SK-N-SH (cell line): ENCODE data around the gene SIL1. TPM values are rescaled to one million over a fixed set of nuclear protein-coding genes. Genes with fewer than 3 reads are reported as not detected.

ENCODE experiments used
- CTCF ChIA-PET: fragments of 300-600, 350-600 bp; formaldehyde crosslinking; extraction: SDS; loops from one replicate; lab custom pipeline; 2021; lab: Yijun Ruan, JAX
- POLR2A ChIA-PET: fragments of 350-600 bp; sonication (Branson Sonifier 250); formaldehyde crosslinking; extraction: SDS; loops from one replicate; lab custom pipeline; 2020; ENCODE audit warnings: antibody characterized with exemption, inconsistent platforms; lab: Yijun Ruan, JAX
- DNase-seq: peaks from one replicate; pipeline ENCODE4 v3.0.0; 2012
- H2AFZ ChIP-seq: fragments of 200-600 bp; sonication (generic); 2 replicates; pipeline ENCODE4 v1.8.1; 2016; ENCODE audit warnings: antibody characterized with exemption, mild to moderate bottlenecking, low read depth
- H3F3A ChIP-seq: fragments of 200-600 bp; sonication (generic); replicated peaks from 2 replicates; pipeline ENCODE3; 2016; ENCODE audit warnings: antibody characterized with exemption, mild to moderate bottlenecking; ENCODE audit not compliant: insufficient read depth
- H3K27ac ChIP-seq, 2 experiments: fragments of 200-500 bp in 1 of 2; fragments of 200-600 bp in 1 of 2; sonication (Bioruptor generic) in 1 of 2; sonication (generic), shearing (Covaris generic) in 1 of 2; 2 replicates each; pipeline versions ENCODE4 v1.5.1 to v1.6.1; 2014 to 2016; ENCODE audit warnings: low read depth in 2 of 2, inconsistent platforms in 1 of 2, low read length in 1 of 2, mild to moderate bottlenecking in 1 of 2, mixed read lengths in 1 of 2
- H3K27me3 ChIP-seq: fragments of 200-600 bp; sonication (generic), shearing (Covaris generic); 2 replicates; pipeline ENCODE4 v1.6.1; 2016; ENCODE audit warnings: mixed run types; ENCODE audit not compliant: insufficient read depth
- H3K36me3 ChIP-seq, 2 experiments: fragments of 200-500 bp in 1 of 2; fragments of 200-600 bp in 1 of 2; sonication (Bioruptor generic) in 1 of 2; sonication (generic) in 1 of 2; replicated peaks in 1 of 2; 2 replicates each; pipeline versions ENCODE3 to v1.5.1; 2014 to 2016; ENCODE audit warnings: low read length in 1 of 2, mild to moderate bottlenecking in 1 of 2; ENCODE audit not compliant: insufficient read depth in 2 of 2, control insufficient read depth in 1 of 2
- H3K4me1 ChIP-seq, 2 experiments: fragments of 200-500 bp in 1 of 2; fragments of 200-600 bp in 1 of 2; sonication (Bioruptor generic) in 1 of 2; sonication (generic), shearing (Covaris generic) in 1 of 2; 2 replicates each; pipeline versions ENCODE4 v1.5.1 to v1.6.1; 2014 to 2016; ENCODE audit warnings: low read depth in 1 of 2, low read length in 1 of 2, mixed run types in 1 of 2; ENCODE audit not compliant: insufficient read depth in 2 of 2, control insufficient read depth in 1 of 2
- H3K4me2 ChIP-seq: fragments of 200-600 bp; sonication (generic), shearing (Covaris generic); 2 replicates; pipeline ENCODE4 v1.6.1; 2017; ENCODE audit warnings: mixed run types
- H3K4me3 ChIP-seq, 2 experiments: fragments of 200-500 bp in 1 of 2; fragments of 200-600 bp in 1 of 2; sonication (Bioruptor generic) in 1 of 2; sonication (generic), shearing (Covaris generic) in 1 of 2; 2 replicates each; pipeline versions ENCODE4 v1.5.1 to v1.8.1; 2014 to 2016; ENCODE audit warnings: low read depth in 2 of 2, inconsistent platforms in 1 of 2, low read length in 1 of 2, mild to moderate bottlenecking in 1 of 2, mixed read lengths in 1 of 2, moderate library complexity in 1 of 2
- H3K79me2 ChIP-seq: fragments of 200-600 bp; sonication (generic); 2 replicates; pipeline ENCODE4 v1.8.1; 2017; ENCODE audit warnings: mild to moderate bottlenecking; ENCODE audit not compliant: insufficient read depth
- H3K9ac ChIP-seq: fragments of 200-600 bp; sonication (generic); 2 replicates; pipeline ENCODE4 v1.6.1; 2017; ENCODE audit warnings: mixed run types
- H3K9me2 ChIP-seq: fragments of 200-600 bp; sonication (generic); 2 replicates; pipeline ENCODE4 v1.6.1; 2017; ENCODE audit warnings: mixed run types
- H3K9me3 ChIP-seq: fragments of 200-600 bp; sonication (generic); 2 replicates; pipeline ENCODE4 v1.6.1; 2017; ENCODE audit warnings: mixed run types, mild to moderate bottlenecking, moderate library complexity
- H4K20me1 ChIP-seq: fragments of 200-600 bp; sonication (generic); 2 replicates; pipeline ENCODE4 v1.6.1; 2017; ENCODE audit warnings: mild to moderate bottlenecking, mixed run types; ENCODE audit not compliant: insufficient read depth
- CHD2 ChIP-seq: fragments of 150-350 bp; IDR thresholded peaks from 2 replicates; pipeline ENCODE4 v1.6.1; 2018; ENCODE audit warnings: low read length; ENCODE audit not compliant: partially characterized antibody
- CTCF ChIP-seq: fragments of 200-600 bp; sonication (generic); IDR thresholded peaks from 2 replicates; pipeline ENCODE4 v1.6.1; 2017; ENCODE audit warnings: antibody characterized with exemption, mild to moderate bottlenecking, moderate library complexity
- ELF1 ChIP-seq: IDR thresholded peaks from 2 replicates; pipeline ENCODE4 v1.4.0; 2012
- FOSL2 ChIP-seq: IDR thresholded peaks from 2 replicates; pipeline ENCODE4 v1.4.0; 2012; ENCODE audit warnings: low read depth, mild to moderate bottlenecking, moderate library complexity, borderline replicate concordance
- FOXJ3 ChIP-seq: sonication (generic); formaldehyde crosslinking; IDR thresholded peaks from 2 replicates; pipeline ENCODE4 v1.5.1; 2020; ENCODE audit warnings: mild to moderate bottlenecking, missing genetic modification reagents
- FOXM1 ChIP-seq: IDR thresholded peaks from 2 replicates; pipeline ENCODE4 v1.4.0; 2012; ENCODE audit warnings: low read depth, mild to moderate bottlenecking
- IRF3 ChIP-seq: fragments of 150-350 bp; IDR thresholded peaks from 2 replicates; pipeline ENCODE4 v1.6.1; 2016; ENCODE audit warnings: mild to moderate bottlenecking, low read depth, low read length
- MAX ChIP-seq: IDR thresholded peaks from 2 replicates; pipeline ENCODE4 v1.4.0; 2012; ENCODE audit warnings: low read depth
- MEF2A ChIP-seq: IDR thresholded peaks from 2 replicates; pipeline ENCODE4 v1.4.0; 2012; ENCODE audit warnings: low read depth, borderline replicate concordance
- MXI1 ChIP-seq: IDR thresholded peaks from 2 replicates; pipeline ENCODE4 v1.6.1; 2012; ENCODE audit warnings: mild to moderate bottlenecking, low read depth, low read length, improper control_type of control experiment
- POLR2AphosphoS5 ChIP-seq: IDR thresholded peaks from 2 replicates; pipeline ENCODE4 v1.6.1; 2012; ENCODE audit warnings: low read depth, low read length
- RCOR1 ChIP-seq: fragments of 150-350 bp; IDR thresholded peaks from 2 replicates; pipeline ENCODE4 v1.6.1; 2017; ENCODE audit warnings: antibody characterized with exemption, low read length
- RXRA ChIP-seq: IDR thresholded peaks from 2 replicates; pipeline ENCODE4 v1.4.0; 2012; ENCODE audit warnings: low read depth, mild to moderate bottlenecking, borderline replicate concordance
- SIN3A ChIP-seq: IDR thresholded peaks from 2 replicates; pipeline ENCODE4 v1.6.1; 2012; ENCODE audit warnings: low read depth, mild to moderate bottlenecking, low read length, moderate library complexity, borderline replicate concordance
- TAF1 ChIP-seq: IDR thresholded peaks from 2 replicates; pipeline ENCODE4 v1.6.1; 2012; ENCODE audit warnings: low read depth, mild to moderate bottlenecking, low read length, moderate library complexity, borderline replicate concordance
- TEAD4 ChIP-seq: IDR thresholded peaks from 2 replicates; pipeline ENCODE4 v1.4.0; 2012; ENCODE audit warnings: mild to moderate bottlenecking, borderline replicate concordance; ENCODE audit not compliant: insufficient read depth
- YY1 ChIP-seq: IDR thresholded peaks from 2 replicates; pipeline ENCODE4 v1.4.0; 2012; ENCODE audit warnings: low read depth, mild to moderate bottlenecking
- polyA plus RNA-seq, 3 experiments: library from polyadenylated mRNA; depleted of rRNA; stranded (reverse); fragments of >200 nt; gene quantifications; 2 replicates each; pipeline ENCODE4 v1.2.3, GENCODE V29; 2012

SIL1 gene
- polyA plus RNA-seq, 1 of the 3 experiments (the other 2 are of a cell fraction), result 25.9 TPM

- POLR2A ChIA-PET, result no interaction called here
- H3K4me3 ChIP-seq, result no peak overlapping the region
- H3K9me2 ChIP-seq, result no peaks in the 10 kb centered on the region
- no peaks in the 10 kb centered on the region for H3K79me2 ChIP-seq
- peak overlapping the region; percentile 81 for H2AFZ ChIP-seq
- no peak for TF ChIP-seq MXI1
- TF ChIP-seq TEAD4, result no peak
- TF ChIP-seq SIN3A, result no peak
- TF ChIP-seq RCOR1, result no peak
- no peak for TF ChIP-seq FOXM1
- no peak for TF ChIP-seq ELF1
- TF ChIP-seq YY1, result no peak
- TF ChIP-seq IRF3, result no peak
- TF ChIP-seq CHD2, result no peak
- no peak for TF ChIP-seq CTCF
- TF ChIP-seq FOSL2, result no peak
- TF ChIP-seq MEF2A, result no peak
- no peak for TF ChIP-seq POLR2AphosphoS5
- no peak for TF ChIP-seq TAF1
- no peak for TF ChIP-seq FOXJ3
- TF ChIP-seq RXRA, result no peak
- TF ChIP-seq MAX, result no peak
- no peaks in the 10 kb centered on the region for H4K20me1 ChIP-seq
- DNase-seq, result no peak
- peaks cover 0 to 14% of the 10 kb centered on the region in 2 experiments; a peak in 2 of 4 replicates for H3K4me1 ChIP-seq
- H3K9me3 ChIP-seq, result no peaks in the 10 kb centered on the region
- CTCF ChIA-PET, result interaction anchor here (0.8 to 2.0 kb wide), 3 partner anchors 16 to 420 kb away, joined by 3 to 7 read pairs (median 4); no protein-coding TSS in a partner anchor
- H3K36me3 ChIP-seq, result no peaks in the 10 kb centered on the region
- no peaks in the 10 kb centered on the region for H3K27me3 ChIP-seq
- peak overlapping the region; percentile 27; the same call in 1 of the 2 replicates for H3K4me2 ChIP-seq
- H3F3A ChIP-seq, result no peaks in the 10 kb centered on the region
- H3K9ac ChIP-seq, result no peak overlapping the region
- no peak overlapping the region; a peak in 2 of 4 replicates for H3K27ac ChIP-seq
Observed at GRCh38 chr5:139245637-139246339, 47.6 kb upstream of the SIL1 start.
